ENCODE results near the gene STXBP6.

Gene STXBP6

GRCh38 chr14:24921903-24922302 is 128.0 kb downstream of the STXBP6 start:
- DNase-seq (ENCODE audit: extremely low read depth in 1 of 2, low read depth in 1 of 2), result no peak

DNA sequence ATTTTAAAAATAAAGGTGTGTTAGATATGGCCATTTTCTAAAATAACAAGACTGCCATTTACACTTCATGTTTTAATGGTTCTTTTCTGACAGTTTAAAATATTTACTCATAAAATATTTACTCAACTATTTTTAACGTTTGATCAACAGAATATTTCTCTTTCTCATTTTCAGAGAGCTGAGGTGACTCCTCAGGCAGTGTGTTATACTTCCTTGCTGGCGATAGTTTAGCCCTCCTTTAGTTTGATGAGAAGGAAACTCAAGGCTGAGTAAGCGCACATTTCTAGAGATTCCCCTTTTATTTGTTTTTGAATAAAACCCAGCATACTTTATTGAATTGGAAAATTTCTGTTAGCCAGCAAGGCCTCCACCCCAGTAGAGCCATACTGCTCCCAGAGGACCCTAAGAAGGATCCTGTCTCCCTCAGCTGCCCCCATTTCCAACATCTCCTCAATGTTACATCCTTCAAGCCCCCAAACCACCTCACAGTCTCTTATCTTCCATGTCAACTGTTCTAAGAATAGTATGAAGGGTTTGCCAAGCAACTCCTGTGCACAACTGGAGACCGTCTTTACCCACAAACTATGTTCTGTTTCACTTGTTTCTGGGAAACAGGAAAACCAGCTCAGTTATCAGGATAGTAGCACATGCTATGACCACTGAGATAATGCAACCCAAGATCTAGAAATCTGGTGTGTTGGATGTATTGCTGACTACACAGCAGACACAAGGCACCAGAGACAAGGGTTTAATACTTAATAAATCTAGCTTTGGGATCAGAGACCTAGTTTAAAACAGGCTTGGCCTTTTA is 129.5 kb downstream of the STXBP6 start:
- DNase-seq (ENCODE audit: extremely low read depth in 1 of 2, low read depth in 1 of 2), result no peak

- DNase-seq (ENCODE audit: extremely low read depth in 1 of 2, low read depth in 1 of 2), result no peak
Measured at GRCh38 chr14:24918822-24919221, 131.1 kb downstream of the STXBP6 start.

- DNase-seq (ENCODE audit: extremely low read depth in 1 of 2, low read depth in 1 of 2), result no peak
Measured at GRCh38 chr14:24915958-24916595, 133.9 kb downstream of the STXBP6 start.

- DNase-seq (ENCODE audit: extremely low read depth in 1 of 2, low read depth in 1 of 2), result no peak
Measured at GRCh38 chr14:24915403-24915921, 134.5 kb downstream of the STXBP6 start.

- DNase-seq (ENCODE audit: extremely low read depth in 1 of 2, low read depth in 1 of 2), result no peak
Measured at GRCh38 chr14:24913746-24914145, 136.2 kb downstream of the STXBP6 start.

DNA sequence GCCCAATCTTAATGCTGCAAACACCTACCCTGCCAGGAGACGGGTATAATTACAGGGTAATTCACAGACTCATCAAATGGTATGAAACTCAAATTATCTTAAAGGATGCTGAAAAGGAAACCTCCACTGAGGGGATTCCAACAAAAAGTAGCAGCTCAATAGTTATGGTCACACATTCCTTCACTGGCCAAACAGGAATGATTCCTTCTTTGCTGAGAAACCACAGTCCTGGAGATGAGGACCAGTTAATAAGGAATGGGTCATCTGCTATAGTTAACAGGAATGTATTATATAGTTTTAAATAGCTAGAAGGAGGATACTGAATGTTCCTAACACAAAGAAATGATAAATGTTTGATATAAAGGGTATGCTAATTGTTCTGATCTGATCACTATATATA is 136.9 kb downstream of the STXBP6 start:
- no peak for DNase-seq (ENCODE audit: extremely low read depth in 1 of 2, low read depth in 1 of 2)

DNA sequence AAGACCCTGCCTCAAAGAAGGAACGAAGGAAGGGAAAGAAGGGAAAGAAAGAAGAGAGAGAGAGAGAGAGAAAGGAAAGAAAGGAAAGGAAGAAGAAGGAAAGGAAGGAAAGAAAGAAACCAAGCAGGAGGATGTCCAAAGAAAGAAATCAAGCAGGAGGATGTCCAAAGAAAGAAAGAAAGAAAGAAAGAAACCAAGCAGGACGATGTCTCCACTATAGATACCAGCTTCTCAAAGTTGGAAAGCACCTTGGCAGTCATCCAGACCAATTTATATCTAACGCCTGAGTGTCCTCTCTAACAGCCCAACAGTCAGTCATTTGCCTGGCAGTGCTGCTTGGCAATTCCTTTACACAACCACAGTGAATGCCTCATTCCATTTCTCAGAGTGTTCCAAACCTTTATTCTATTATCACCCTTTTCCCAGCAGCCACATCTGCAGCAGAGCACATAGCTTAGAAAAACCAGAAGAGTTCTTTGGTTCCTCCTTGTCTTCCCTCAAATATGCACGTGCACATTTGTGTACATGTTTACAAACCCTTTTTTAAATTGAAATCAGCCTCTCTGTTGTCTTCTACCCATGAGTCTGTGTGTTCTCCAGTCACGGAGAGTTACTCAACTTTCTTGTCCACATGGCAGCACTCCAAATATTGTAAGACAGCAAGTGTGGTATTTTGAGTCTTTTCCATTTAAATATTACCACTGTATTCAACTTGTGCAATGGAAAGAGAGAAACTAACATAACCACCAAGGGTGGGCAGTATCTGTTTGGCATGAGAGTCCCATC is 138.4 kb downstream of the STXBP6 start:
- DNase-seq (ENCODE audit: extremely low read depth in 1 of 2, low read depth in 1 of 2), result no peak

DNA sequence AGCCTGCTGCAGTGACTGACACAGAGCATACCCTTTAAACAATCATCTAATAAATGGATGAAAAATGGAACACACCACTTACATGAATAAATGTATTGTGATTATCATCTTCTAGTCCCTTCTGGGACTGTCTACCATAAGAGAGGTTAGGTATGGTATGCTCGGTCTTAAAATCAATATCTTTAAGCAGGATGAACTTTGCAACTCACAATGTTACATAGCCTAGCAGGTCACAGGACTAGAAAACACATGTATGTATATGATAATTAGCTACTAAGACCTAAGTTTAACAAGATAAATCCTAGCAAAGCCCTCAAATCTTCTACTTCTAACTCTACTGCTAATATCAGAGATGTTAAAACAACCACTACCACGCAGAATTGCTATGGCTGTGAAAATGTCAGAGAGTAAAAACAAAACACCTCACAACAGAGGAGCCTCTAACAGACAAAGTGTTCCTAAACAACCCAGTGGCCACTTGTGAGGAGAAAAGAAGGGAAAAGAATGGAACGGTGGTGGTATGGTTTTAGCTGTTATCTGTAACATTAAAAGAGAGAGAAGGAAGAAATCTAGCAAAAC is 139.4 kb downstream of the STXBP6 start:
- no peak for DNase-seq (ENCODE audit: extremely low read depth in 1 of 2, low read depth in 1 of 2)

DNA sequence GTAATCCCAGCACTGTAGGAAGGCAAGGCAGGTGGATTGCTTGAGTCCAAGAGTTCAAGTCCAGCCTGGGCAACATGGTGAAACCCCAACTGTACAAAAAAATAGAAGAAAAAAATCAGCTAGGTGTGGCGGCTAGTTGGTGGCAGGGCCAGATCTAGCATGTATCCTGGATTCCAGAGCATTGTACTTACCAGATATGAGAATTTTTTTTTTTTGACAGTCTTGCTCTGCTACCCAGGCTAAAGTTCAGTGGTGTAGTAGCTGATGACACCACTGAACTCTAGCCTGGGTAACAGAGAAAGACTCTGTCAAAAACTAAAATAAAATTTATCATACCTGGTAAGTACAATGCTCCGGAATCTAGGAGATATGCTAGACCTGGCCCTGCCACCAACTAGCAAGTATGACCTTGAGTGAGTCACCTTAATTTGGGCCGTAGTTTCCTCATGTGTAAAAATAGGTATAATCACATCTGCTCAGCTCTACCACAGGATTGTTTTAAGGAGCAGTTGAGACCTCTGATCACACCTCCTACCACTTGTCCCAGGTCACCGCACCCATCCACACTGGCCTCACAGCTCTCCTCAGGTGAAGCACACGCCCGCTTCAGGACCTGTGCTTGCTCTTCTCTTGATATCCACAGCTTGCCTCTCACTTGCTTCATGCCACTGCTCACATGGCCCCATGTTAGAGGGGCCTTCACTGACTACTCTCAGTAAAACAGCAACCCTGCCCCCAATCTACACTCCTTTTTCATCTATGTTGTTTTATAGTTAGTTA is 140.2 kb downstream of the STXBP6 start:
- no peak for DNase-seq (ENCODE audit: extremely low read depth in 1 of 2, low read depth in 1 of 2)

- DNase-seq (ENCODE audit: extremely low read depth in 1 of 2, low read depth in 1 of 2), result no peak
Measured at GRCh38 chr14:24908592-24909236, 141.2 kb downstream of the STXBP6 start.

- no peak for DNase-seq (ENCODE audit: extremely low read depth in 1 of 2, low read depth in 1 of 2)
Measured at GRCh38 chr14:24904533-24904932, 145.4 kb downstream of the STXBP6 start.

- no peak for DNase-seq (ENCODE audit: extremely low read depth in 1 of 2, low read depth in 1 of 2)
Measured at GRCh38 chr14:24903337-24903736, 146.6 kb downstream of the STXBP6 start.

- DNase-seq (ENCODE audit: extremely low read depth in 1 of 2, low read depth in 1 of 2), result no peak
Measured at GRCh38 chr14:24900269-24901100, 149.5 kb downstream of the STXBP6 start.

DNA sequence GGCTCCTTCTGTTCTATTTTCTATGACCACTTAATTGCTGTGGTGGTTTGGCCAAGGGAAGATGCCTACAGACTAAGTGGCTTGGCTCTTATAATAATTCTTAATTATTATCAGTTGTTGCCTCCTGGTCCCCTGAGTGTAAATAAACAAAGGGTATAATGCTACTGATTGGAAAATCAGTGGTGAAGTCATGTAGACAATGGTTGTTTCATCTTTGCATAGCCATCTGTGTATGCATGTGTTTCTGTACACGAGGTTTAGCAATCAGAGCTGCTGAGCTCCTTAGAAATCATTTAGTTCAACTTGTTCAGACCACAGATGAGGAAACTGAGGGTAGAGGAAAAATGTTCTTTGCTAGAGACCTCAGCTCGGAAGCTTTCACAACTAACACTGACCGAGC is 152.2 kb downstream of the STXBP6 start:
- no peak for DNase-seq (ENCODE audit: extremely low read depth in 1 of 2, low read depth in 1 of 2)

GRCh38 chr14:24895622-24896021 is 154.3 kb downstream of the STXBP6 start:
- no peak for DNase-seq (ENCODE audit: extremely low read depth in 1 of 2, low read depth in 1 of 2)

GRCh38 chr14:24895243-24895583 is 154.7 kb downstream of the STXBP6 start:
- DNase-seq (ENCODE audit: extremely low read depth in 1 of 2, low read depth in 1 of 2), result no peak

DNA sequence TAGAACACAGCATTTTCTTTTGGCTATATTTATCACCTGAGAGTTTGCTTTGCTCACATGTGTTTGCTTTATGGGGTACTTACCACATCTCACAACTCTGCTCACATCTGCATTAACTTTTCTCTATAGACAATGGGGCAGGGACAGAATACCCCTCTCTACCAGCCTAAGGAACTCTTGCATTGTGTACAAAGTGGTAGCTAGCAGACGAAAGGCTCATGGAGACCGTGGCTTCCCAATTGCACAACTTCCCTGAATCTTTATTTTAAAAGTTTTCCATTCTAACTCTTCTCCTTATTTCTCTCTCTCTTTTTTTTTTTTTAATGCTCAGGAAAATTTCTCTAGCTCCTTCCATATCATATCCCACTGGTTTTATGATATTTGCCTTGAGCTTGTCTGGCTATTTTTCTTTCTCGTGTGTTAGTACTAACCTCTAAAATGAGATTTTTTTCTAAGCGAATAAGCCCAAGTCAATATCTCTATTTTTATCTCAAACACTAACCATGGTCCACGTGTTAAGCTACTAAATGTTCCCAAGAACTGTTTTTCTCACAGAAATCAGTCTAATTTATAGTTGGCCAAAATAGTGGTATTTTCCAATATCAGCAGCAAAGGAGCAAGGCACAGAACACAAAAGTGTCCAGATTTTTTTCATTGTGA is 155.2 kb downstream of the STXBP6 start:
- no peak for DNase-seq (ENCODE audit: extremely low read depth in 1 of 2, low read depth in 1 of 2)

Measured in activated CD8-positive, alpha-beta memory T cell treated with anti-CD3 and anti-CD28 coated beads for 1 hour (primary cell).